ENCODE data around the gene C11orf21. TPM values are rescaled to one million over a fixed set of nuclear protein-coding genes. Genes with fewer than 3 reads are reported as not detected.

The C11orf21 gene
- total RNA-seq, 4 donors from 2014 or later, result 0.15 to 0.78 (median 0.42) TPM

- Histone ChIP-seq H3K4me1 (peaks cover 0 to 7% (median 4%) of the 10 kb centered on the region in 3 donors), H3K36me3 (no peaks in the 10 kb centered on the region), H3K27ac (no peak overlapping the region), H3K27me3 (peaks cover 62% of the 10 kb centered on the region), H3K9me3 (peaks cover 0 to 18% (median 0%) of the 10 kb centered on the region in 3 donors), H3K4me3 (no peak overlapping the region)
- ATAC-seq, result no peak
- no peak for TF ChIP-seq POLR2A (IDR thresholded peaks at IDR 0.05)
- WGBS, 2 donors (ENCODE audit: low coverage in 1 of 2), result 66 to 88% methylated on average over 5 of the region's 30 CpGs
Observed at GRCh38 chr11:2275334-2276279, 26.1 kb downstream of the C11orf21 start.

DNA sequence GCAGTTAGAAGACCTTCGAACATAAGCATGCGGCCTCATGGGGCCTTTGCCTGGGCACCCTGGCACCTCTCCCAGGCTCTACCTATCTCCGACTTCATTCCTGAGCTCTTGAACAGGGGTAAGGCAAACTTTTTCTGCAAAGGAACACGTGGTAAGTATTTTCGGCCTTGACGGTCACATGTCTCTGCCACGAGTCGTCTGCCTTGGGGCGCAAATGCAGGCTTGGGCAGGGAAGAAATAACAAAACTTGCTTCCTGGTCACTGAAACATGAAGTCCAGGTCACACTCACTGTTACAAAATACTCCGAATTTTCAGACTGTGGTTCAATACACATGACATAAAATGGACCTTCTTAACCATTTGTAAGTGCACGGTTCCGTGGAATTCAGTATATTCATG, 27.9 kb downstream of the C11orf21 start:
- Histone ChIP-seq H3K4me3 (no peak overlapping the region), H3K4me1 (peaks cover 0 to 26% (median 13%) of the 10 kb centered on the region in 3 donors), H3K27ac (no peak overlapping the region), H3K9me3 (peaks cover 0 to 3% (median 0%) of the 10 kb centered on the region in 3 donors), H3K36me3 (no peaks in the 10 kb centered on the region), H3K27me3 (peaks cover 80% of the 10 kb centered on the region)
- no peak for TF ChIP-seq POLR2AphosphoS5 (IDR thresholded peaks at IDR 0.05)
- ATAC-seq, result no peak
- 76 to 81% methylated on average over 5 to 11 of the region's 12 CpGs for WGBS, 2 donors (ENCODE audit: low coverage in 1 of 2)

- Histone ChIP-seq H3K4me3 (no peak overlapping the region), H3K27ac (no peak overlapping the region), H3K27me3 (peaks cover 85% of the 10 kb centered on the region), H3K9me3 (no peaks in the 10 kb centered on the region), H3K4me1 (peaks cover 0 to 30% (median 14%) of the 10 kb centered on the region in 3 donors), H3K36me3 (no peaks in the 10 kb centered on the region)
- no peak for TF ChIP-seq POLR2A (IDR thresholded peaks at IDR 0.05)
- no peak for TF ChIP-seq EP300 (IDR thresholded peaks at IDR 0.05)
- TF ChIP-seq CTCF (IDR thresholded peaks at IDR 0.05), result no peak
- TF ChIP-seq POLR2AphosphoS5 (IDR thresholded peaks at IDR 0.05), result no peak
- ATAC-seq, result no peak
- 14 to 76% methylated on average over 1 to 15 of the region's 15 CpGs for WGBS, 2 donors (ENCODE audit: low coverage in 1 of 2)
Observed at GRCh38 chr11:2273311-2273710, 28.4 kb downstream of the C11orf21 start.

GRCh38 chr11:2272946-2273280, 28.8 kb downstream of the C11orf21 start:
- TF ChIP-seq CTCF (IDR thresholded peaks at IDR 0.05), result no peak
- TF ChIP-seq POLR2A (IDR thresholded peaks at IDR 0.05), result no peak
- TF ChIP-seq POLR2AphosphoS5 (IDR thresholded peaks at IDR 0.05), result no peak
- TF ChIP-seq EP300 (IDR thresholded peaks at IDR 0.05), result no peak

DNA sequence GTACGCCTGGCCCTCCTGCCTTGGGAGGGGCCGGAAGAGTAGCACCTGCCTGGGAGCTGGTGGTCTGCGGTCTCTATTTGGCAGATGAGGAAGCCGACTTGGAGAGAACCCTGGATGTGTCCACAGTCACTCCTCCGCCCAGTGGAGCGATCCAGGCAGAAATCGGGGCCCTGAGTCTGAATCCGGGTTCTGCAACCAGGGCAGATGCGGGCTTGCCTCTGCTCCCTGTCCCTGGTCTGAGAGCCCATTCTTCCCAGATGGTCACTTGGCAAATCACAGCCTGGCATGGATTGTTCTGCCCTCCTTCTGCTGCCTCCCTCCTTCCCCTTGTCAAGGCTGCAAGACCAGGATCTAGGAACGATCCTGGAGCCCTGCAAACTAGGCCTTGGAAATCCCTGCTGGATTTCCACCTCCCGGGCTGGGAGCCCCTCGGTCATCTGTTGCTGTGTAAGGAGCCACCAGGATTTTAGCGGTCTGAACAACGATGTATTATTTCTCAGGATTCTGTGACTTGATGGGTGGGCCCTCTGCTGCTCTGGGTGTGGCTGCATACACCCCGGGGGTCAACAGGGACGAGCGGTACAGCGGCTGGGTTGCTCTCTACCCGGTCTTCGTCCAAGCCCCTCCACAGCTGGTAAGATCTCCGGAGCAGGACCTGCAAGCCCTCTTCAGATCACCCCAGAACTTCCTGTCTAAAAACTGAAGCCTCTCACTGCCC, 29.3 kb downstream of the C11orf21 start:
- TF ChIP-seq POLR2AphosphoS5 (IDR thresholded peaks at IDR 0.05) (no peak), EP300 (IDR thresholded peaks at IDR 0.05) (no peak), POLR2A (IDR thresholded peaks at IDR 0.05) (no peak), CTCF (IDR thresholded peaks at IDR 0.05) (no peak)
- ATAC-seq, result no peak
- WGBS, 2 donors (ENCODE audit: low coverage in 1 of 2), result 84% methylated on average over 10 of the region's 21 CpGs; no CpG with 5 or more reads in 1 of the 2 donors
- H3K27me3 ChIP-seq, result peaks cover 94% of the 10 kb centered on the region
- peaks cover 0 to 31% (median 14%) of the 10 kb centered on the region in 3 donors for H3K4me1 ChIP-seq
- no peaks in the 10 kb centered on the region for H3K9me3 ChIP-seq
- H3K27ac ChIP-seq, result no peak overlapping the region
- H3K4me3 ChIP-seq, result no peak overlapping the region
- H3K36me3 ChIP-seq, result no peaks in the 10 kb centered on the region

More at GRCh38 chr11:2272946-2273280, 28.8 kb downstream of the C11orf21 start:
- H3K4me1 ChIP-seq, result peaks cover 0 to 31% (median 14%) of the 10 kb centered on the region in 3 donors
- no peak overlapping the region for H3K27ac ChIP-seq
- H3K27me3 ChIP-seq, result peaks cover 89% of the 10 kb centered on the region
- WGBS, 2 donors (ENCODE audit: low coverage in 1 of 2), result 76 to 89% methylated on average over 3 to 4 of the region's 7 CpGs
- no peak overlapping the region for H3K4me3 ChIP-seq
- ATAC-seq, result no peak
- H3K36me3 ChIP-seq, result no peaks in the 10 kb centered on the region
- no peaks in the 10 kb centered on the region for H3K9me3 ChIP-seq
